Measurements from ENCODE around the gene NSD1. TPM values are rescaled to one million over a fixed set of nuclear protein-coding genes. Genes with fewer than 3 reads are reported as not detected.

The NSD1 gene
- polyA plus RNA-seq, 1 donor from 2014 or later = 12.8 TPM

DNA sequence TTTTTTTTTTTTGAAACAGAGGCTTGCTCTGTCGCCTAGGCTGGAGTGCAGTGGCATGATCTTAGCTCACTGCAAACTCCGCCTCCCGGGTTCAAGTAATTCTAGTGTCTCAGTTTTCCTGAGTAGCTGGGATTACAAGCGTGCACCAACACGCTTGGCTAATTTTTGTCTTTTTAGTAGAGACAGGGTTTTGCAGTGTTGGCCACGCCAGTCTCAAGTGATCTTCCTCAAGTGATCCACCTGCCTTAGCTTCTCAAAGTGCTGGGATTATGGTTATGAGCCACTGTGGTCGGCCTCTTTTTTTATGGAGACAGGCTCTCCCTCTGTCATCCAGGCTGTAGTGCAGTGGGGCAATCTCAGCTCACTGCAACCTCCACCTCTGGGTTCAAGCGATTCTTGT is 87.0 kb downstream of the NSD1 start:
- Histone ChIP-seq H4K20me1 (ENCODE audit: insufficient read depth) (no peaks in the 10 kb centered on the region), H3K27me3 (ENCODE audit: insufficient read depth, low read depth, low read length) (no peaks in the 10 kb centered on the region), H3F3A (ENCODE audit: insufficient read depth, low read length, poor library complexity, severe bottlenecking) (no peaks in the 10 kb centered on the region)

DNA sequence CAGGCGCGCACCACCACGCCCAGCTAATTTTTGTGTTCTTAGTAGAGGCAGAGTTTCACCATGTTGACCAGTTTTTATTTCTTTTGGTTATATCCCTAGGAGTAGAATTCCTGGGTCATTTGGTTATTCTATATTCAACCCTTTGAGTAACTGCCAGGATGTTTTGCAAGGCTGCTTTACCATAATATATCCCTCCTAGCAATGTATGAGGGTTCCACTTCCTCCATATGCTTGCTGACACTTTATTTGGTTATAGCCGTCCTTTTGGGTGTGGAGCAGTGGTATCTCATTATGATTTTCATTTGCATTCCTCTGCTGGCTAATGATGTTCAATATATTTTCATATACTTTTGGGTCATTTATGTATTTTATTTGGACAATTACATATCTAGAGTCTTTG is 88.7 kb downstream of the NSD1 start:
- Histone ChIP-seq H4K20me1 (ENCODE audit: insufficient read depth) (no peaks in the 10 kb centered on the region), H3K4me3 (ENCODE audit: low read length) (no peak overlapping the region), H3K36me3 (ENCODE audit: insufficient read depth, low read length) (no peaks in the 10 kb centered on the region), H3F3A (ENCODE audit: insufficient read depth, low read length, poor library complexity, severe bottlenecking) (no peaks in the 10 kb centered on the region), H3K9me3 (ENCODE audit: low read length) (no peaks in the 10 kb centered on the region), H3K79me2 (replicated peaks; ENCODE audit: insufficient read depth, low read length) (peaks cover 18% of the 10 kb centered on the region), H3K27ac (ENCODE audit: low read length) (no peak overlapping the region), H3K9me2 (ENCODE audit: insufficient read depth, low read length) (no peaks in the 10 kb centered on the region), H2AFZ (ENCODE audit: low read depth, low read length) (no peak overlapping the region), H3K9ac (ENCODE audit: low read length) (no peak overlapping the region), H3K27me3 (ENCODE audit: insufficient read depth, low read depth, low read length) (no peaks in the 10 kb centered on the region), H3K4me2 (ENCODE audit: low read length) (no peak overlapping the region)
- TF ChIP-seq MXI1 (conservative IDR thresholded peaks at IDR 0.05; ENCODE audit: poor library complexity, severe bottlenecking) (no peak), RAD21 (conservative IDR thresholded peaks at IDR 0.05) (no peak)

More for the DNA sequence above, 87.0 kb downstream of the NSD1 start:
- Histone ChIP-seq H2AFZ (ENCODE audit: low read depth, low read length) (no peak overlapping the region), H3K4me3 (ENCODE audit: low read length) (no peak overlapping the region), H3K27ac (ENCODE audit: low read length) (no peak overlapping the region), H3K36me3 (ENCODE audit: insufficient read depth, low read length) (no peaks in the 10 kb centered on the region), H3K9me2 (ENCODE audit: insufficient read depth, low read length) (no peaks in the 10 kb centered on the region), H3K79me2 (replicated peaks; ENCODE audit: insufficient read depth, low read length) (peaks cover 18% of the 10 kb centered on the region), H3K4me2 (ENCODE audit: low read length) (no peak overlapping the region), H3K9ac (ENCODE audit: low read length) (no peak overlapping the region), H3K9me3 (ENCODE audit: low read length) (no peaks in the 10 kb centered on the region)
- TF ChIP-seq EZH2 (IDR thresholded peaks at IDR 0.05; ENCODE audit: borderline replicate concordance, insufficient read depth, low read length, poor library complexity, severe bottlenecking) = no peak
- no peak for TF ChIP-seq EP300 (conservative IDR thresholded peaks at IDR 0.05; ENCODE audit: poor library complexity, severe bottlenecking)
- TF ChIP-seq, protein P1, sequence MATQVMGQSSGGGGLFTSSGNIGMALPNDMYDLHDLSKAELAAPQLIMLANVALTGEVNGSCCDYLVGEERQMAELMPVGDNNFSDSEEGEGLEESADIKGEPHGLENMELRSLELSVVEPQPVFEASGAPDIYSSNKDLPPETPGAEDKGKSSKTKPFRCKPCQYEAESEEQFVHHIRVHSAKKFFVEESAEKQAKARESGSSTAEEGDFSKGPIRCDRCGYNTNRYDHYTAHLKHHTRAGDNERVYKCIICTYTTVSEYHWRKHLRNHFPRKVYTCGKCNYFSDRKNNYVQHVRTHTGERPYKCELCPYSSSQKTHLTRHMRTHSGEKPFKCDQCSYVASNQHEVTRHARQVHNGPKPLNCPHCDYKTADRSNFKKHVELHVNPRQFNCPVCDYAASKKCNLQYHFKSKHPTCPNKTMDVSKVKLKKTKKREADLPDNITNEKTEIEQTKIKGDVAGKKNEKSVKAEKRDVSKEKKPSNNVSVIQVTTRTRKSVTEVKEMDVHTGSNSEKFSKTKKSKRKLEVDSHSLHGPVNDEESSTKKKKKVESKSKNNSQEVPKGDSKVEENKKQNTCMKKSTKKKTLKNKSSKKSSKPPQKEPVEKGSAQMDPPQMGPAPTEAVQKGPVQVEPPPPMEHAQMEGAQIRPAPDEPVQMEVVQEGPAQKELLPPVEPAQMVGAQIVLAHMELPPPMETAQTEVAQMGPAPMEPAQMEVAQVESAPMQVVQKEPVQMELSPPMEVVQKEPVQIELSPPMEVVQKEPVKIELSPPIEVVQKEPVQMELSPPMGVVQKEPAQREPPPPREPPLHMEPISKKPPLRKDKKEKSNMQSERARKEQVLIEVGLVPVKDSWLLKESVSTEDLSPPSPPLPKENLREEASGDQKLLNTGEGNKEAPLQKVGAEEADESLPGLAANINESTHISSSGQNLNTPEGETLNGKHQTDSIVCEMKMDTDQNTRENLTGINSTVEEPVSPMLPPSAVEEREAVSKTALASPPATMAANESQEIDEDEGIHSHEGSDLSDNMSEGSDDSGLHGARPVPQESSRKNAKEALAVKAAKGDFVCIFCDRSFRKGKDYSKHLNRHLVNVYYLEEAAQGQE (IDR thresholded peaks at IDR 0.05; ENCODE audit: borderline replicate concordance) = no peak
- TF ChIP-seq SMC3 (conservative IDR thresholded peaks at IDR 0.05; ENCODE audit: poor library complexity) = no peak
- no peak for TF ChIP-seq CTCF (IDR thresholded peaks at IDR 0.05; ENCODE audit: poor library complexity, severe bottlenecking)
- no peak for TF ChIP-seq MXI1 (conservative IDR thresholded peaks at IDR 0.05; ENCODE audit: poor library complexity, severe bottlenecking)
- TF ChIP-seq POLR2AphosphoS5 (IDR thresholded peaks at IDR 0.05) = no peak

- Histone ChIP-seq H3K36me3 (ENCODE audit: insufficient read depth, low read length) (no peaks in the 10 kb centered on the region), H4K20me1 (ENCODE audit: insufficient read depth) (no peaks in the 10 kb centered on the region), H2AFZ (ENCODE audit: low read depth, low read length) (no peak overlapping the region), H3F3A (ENCODE audit: insufficient read depth, low read length, poor library complexity, severe bottlenecking) (no peaks in the 10 kb centered on the region), H3K9ac (ENCODE audit: low read length) (no peak overlapping the region), H3K27me3 (ENCODE audit: insufficient read depth, low read depth, low read length) (no peaks in the 10 kb centered on the region), H3K4me2 (ENCODE audit: low read length) (no peak overlapping the region), H3K4me3 (ENCODE audit: low read length) (no peak overlapping the region), H3K9me3 (ENCODE audit: low read length) (no peaks in the 10 kb centered on the region), H3K79me2 (replicated peaks; ENCODE audit: insufficient read depth, low read length) (peaks cover 13% of the 10 kb centered on the region), H3K9me2 (ENCODE audit: insufficient read depth, low read length) (no peaks in the 10 kb centered on the region), H3K27ac (ENCODE audit: low read length) (no peak overlapping the region)
- TF ChIP-seq SMC3 (conservative IDR thresholded peaks at IDR 0.05; ENCODE audit: poor library complexity) (no peak), EP300 (conservative IDR thresholded peaks at IDR 0.05; ENCODE audit: poor library complexity, severe bottlenecking) (no peak), MXI1 (conservative IDR thresholded peaks at IDR 0.05; ENCODE audit: poor library complexity, severe bottlenecking) (no peak), POLR2AphosphoS5 (IDR thresholded peaks at IDR 0.05) (no peak), CTCF (IDR thresholded peaks at IDR 0.05; ENCODE audit: poor library complexity, severe bottlenecking) (no peak), TAF1 (IDR thresholded peaks at IDR 0.05; ENCODE audit: low read depth) (no peak), EZH2 (IDR thresholded peaks at IDR 0.05; ENCODE audit: borderline replicate concordance, insufficient read depth, low read length, poor library complexity, severe bottlenecking) (no peak), RAD21 (conservative IDR thresholded peaks at IDR 0.05) (no peak)
- TF ChIP-seq, protein P1 (IDR thresholded peaks at IDR 0.05; ENCODE audit: borderline replicate concordance) = no peak
Measured at GRCh38 chr5:177225798-177226197, 92.2 kb downstream of the NSD1 start.

Measured in neural cell (in vitro differentiated cells).